Measurements from ENCODE around the gene SLC22A2.

- TF ChIP-seq CEBPB (IDR thresholded peaks at IDR 0.05) (no peak), YY1 (IDR thresholded peaks at IDR 0.05; ENCODE audit: low read depth) (no peak), CREB1 (IDR thresholded peaks at IDR 0.05; ENCODE audit: low read depth) (no peak), EP300 (IDR thresholded peaks at IDR 0.05; ENCODE audit: borderline replicate concordance) (no peak), TAF1 (IDR thresholded peaks at IDR 0.05; ENCODE audit: low read depth) (no peak), NFIC (IDR thresholded peaks at IDR 0.05) (no peak)
- TF ChIP-seq, protein P1, sequence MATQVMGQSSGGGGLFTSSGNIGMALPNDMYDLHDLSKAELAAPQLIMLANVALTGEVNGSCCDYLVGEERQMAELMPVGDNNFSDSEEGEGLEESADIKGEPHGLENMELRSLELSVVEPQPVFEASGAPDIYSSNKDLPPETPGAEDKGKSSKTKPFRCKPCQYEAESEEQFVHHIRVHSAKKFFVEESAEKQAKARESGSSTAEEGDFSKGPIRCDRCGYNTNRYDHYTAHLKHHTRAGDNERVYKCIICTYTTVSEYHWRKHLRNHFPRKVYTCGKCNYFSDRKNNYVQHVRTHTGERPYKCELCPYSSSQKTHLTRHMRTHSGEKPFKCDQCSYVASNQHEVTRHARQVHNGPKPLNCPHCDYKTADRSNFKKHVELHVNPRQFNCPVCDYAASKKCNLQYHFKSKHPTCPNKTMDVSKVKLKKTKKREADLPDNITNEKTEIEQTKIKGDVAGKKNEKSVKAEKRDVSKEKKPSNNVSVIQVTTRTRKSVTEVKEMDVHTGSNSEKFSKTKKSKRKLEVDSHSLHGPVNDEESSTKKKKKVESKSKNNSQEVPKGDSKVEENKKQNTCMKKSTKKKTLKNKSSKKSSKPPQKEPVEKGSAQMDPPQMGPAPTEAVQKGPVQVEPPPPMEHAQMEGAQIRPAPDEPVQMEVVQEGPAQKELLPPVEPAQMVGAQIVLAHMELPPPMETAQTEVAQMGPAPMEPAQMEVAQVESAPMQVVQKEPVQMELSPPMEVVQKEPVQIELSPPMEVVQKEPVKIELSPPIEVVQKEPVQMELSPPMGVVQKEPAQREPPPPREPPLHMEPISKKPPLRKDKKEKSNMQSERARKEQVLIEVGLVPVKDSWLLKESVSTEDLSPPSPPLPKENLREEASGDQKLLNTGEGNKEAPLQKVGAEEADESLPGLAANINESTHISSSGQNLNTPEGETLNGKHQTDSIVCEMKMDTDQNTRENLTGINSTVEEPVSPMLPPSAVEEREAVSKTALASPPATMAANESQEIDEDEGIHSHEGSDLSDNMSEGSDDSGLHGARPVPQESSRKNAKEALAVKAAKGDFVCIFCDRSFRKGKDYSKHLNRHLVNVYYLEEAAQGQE (IDR thresholded peaks at IDR 0.05; ENCODE audit: low read depth), result no peak
- TF ChIP-seq, protein P2, sequence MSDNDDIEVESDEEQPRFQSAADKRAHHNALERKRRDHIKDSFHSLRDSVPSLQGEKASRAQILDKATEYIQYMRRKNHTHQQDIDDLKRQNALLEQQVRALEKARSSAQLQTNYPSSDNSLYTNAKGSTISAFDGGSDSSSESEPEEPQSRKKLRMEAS (IDR thresholded peaks at IDR 0.05), result no peak
Measured at GRCh38 chr6:160207618-160208017, 51.0 kb downstream of the SLC22A2 start.

Measured in Ishikawa (cell line).